Loucy (cell line): ENCODE measurements around the gene APOBEC3A.

Source experiments
- H2AFZ ChIP-seq: fragments of 200-600 bp; sonication (generic); 2 replicates; pipeline ENCODE4 v1.6.0; 2016; ENCODE audit warnings: antibody characterized with exemption, mild to moderate bottlenecking, low read length, moderate library complexity
- H3F3A ChIP-seq: fragments of 200-600 bp; 2 replicates; pipeline ENCODE4 v1.6.0; 2016; ENCODE audit warnings: antibody characterized with exemption, low read depth, mild to moderate bottlenecking
- H3K27me3 ChIP-seq: fragments of 200-600 bp; sonication (generic); 2 replicates; pipeline ENCODE4 v1.6.1; 2014; ENCODE audit warnings: low read length, mild to moderate bottlenecking; ENCODE audit not compliant: insufficient read depth, poor library complexity, severe bottlenecking
- H3K36me3 ChIP-seq: fragments of 200-600 bp; sonication (generic); 2 replicates; pipeline ENCODE4 v1.6.1; 2016; ENCODE audit warnings: low read length; ENCODE audit not compliant: insufficient read depth
- H3K4me1 ChIP-seq: fragments of 200-600 bp; sonication (generic); 2 replicates; pipeline ENCODE4 v1.5.1; 2014; ENCODE audit warnings: low read length, mild to moderate bottlenecking; ENCODE audit not compliant: insufficient read depth, poor library complexity, severe bottlenecking
- H3K4me2 ChIP-seq: fragments of 200-600 bp; sonication (generic); 2 replicates; pipeline ENCODE4 v1.6.0; 2014; ENCODE audit warnings: antibody characterized with exemption, low read length, low read depth, mild to moderate bottlenecking; ENCODE audit not compliant: poor library complexity, severe bottlenecking
- H3K4me3 ChIP-seq: fragments of 200-600 bp; sonication (generic); 2 replicates; pipeline ENCODE4 v1.5.1; 2014; ENCODE audit warnings: low read length, mild to moderate bottlenecking, mixed read lengths; ENCODE audit not compliant: poor library complexity, severe bottlenecking
- H3K79me2 ChIP-seq: fragments of 200-600 bp; sonication (generic); 2 replicates; pipeline ENCODE4 v1.6.1; 2014; ENCODE audit warnings: low read length; ENCODE audit not compliant: insufficient read depth
- H3K9ac ChIP-seq: fragments of 200-600 bp; sonication (generic); 2 replicates; pipeline ENCODE4 v1.6.0; 2014; ENCODE audit warnings: mild to moderate bottlenecking, low read depth, low read length, moderate library complexity; ENCODE audit not compliant: poor library complexity, severe bottlenecking
- H3K9me2 ChIP-seq: fragments of 200-600 bp; sonication (generic); replicated peaks from 2 replicates; pipeline ENCODE4 v1.6.1; 2016; ENCODE audit warnings: low read depth, low read length, mixed read lengths
- H3K9me3 ChIP-seq: fragments of 200-600 bp; sonication (generic); 2 replicates; pipeline ENCODE4 v1.6.1; 2014; ENCODE audit warnings: mild to moderate bottlenecking, antibody characterized with exemption, low read length, low read depth; ENCODE audit not compliant: insufficient read depth
- H4K20me1 ChIP-seq: fragments of 200-600 bp; sonication (generic); 2 replicates; pipeline ENCODE4 v1.6.0; 2014; ENCODE audit warnings: antibody characterized with exemption, low read length, mild to moderate bottlenecking; ENCODE audit not compliant: insufficient read depth, poor library complexity, severe bottlenecking
- CTCF ChIP-seq: fragments of 200-600 bp; sonication (generic); conservative IDR thresholded peaks from 2 replicates; pipeline ENCODE4 v1.5.1; 2014; ENCODE audit warnings: mild to moderate bottlenecking, antibody characterized with exemption, low read length
- EZH2phosphoT487 ChIP-seq: fragments of 200-600 bp; IDR thresholded peaks from 2 replicates; pipeline ENCODE4 v1.6.1; 2018; ENCODE audit warnings: antibody characterized with exemption, mild to moderate bottlenecking, moderate library complexity, borderline replicate concordance

The APOBEC3A gene

GRCh38 chr22:38923463-38924346 is 33.7 kb upstream of the APOBEC3A start:
- H3F3A ChIP-seq, result no peaks in the 10 kb centered on the region
- no peaks in the 10 kb centered on the region for H3K79me2 ChIP-seq
- no peaks in the 10 kb centered on the region for H3K4me1 ChIP-seq
- no peak overlapping the region for H3K4me2 ChIP-seq
- no peak for TF ChIP-seq EZH2phosphoT487
- H3K27me3 ChIP-seq, result no peaks in the 10 kb centered on the region
- no peaks in the 10 kb centered on the region for H4K20me1 ChIP-seq
- no peak overlapping the region for H3K9ac ChIP-seq
- H3K9me2 ChIP-seq, result no peaks in the 10 kb centered on the region
- H2AFZ ChIP-seq, result no peak overlapping the region
- no peak overlapping the region for H3K4me3 ChIP-seq
- no peaks in the 10 kb centered on the region for H3K36me3 ChIP-seq
- H3K9me3 ChIP-seq, result no peaks in the 10 kb centered on the region

- no peaks in the 10 kb centered on the region for H3F3A ChIP-seq
- H3K9me2 ChIP-seq, result no peaks in the 10 kb centered on the region
- no peaks in the 10 kb centered on the region for H3K4me1 ChIP-seq
- H2AFZ ChIP-seq, result no peak overlapping the region
- no peaks in the 10 kb centered on the region for H3K9me3 ChIP-seq
- no peak for TF ChIP-seq CTCF
- TF ChIP-seq EZH2phosphoT487, result no peak
- H4K20me1 ChIP-seq, result no peaks in the 10 kb centered on the region
- no peaks in the 10 kb centered on the region for H3K36me3 ChIP-seq
- no peaks in the 10 kb centered on the region for H3K27me3 ChIP-seq
- H3K9ac ChIP-seq, result no peak overlapping the region
- no peaks in the 10 kb centered on the region for H3K79me2 ChIP-seq
- no peak overlapping the region for H3K4me2 ChIP-seq
- no peak overlapping the region for H3K4me3 ChIP-seq
Observed at GRCh38 chr22:38924347-38924952, 33.0 kb upstream of the APOBEC3A start.

- TF ChIP-seq CTCF (no peak), EZH2phosphoT487 (no peak)
- H4K20me1 ChIP-seq, result no peaks in the 10 kb centered on the region
- no peaks in the 10 kb centered on the region for H3K79me2 ChIP-seq
- no peaks in the 10 kb centered on the region for H3F3A ChIP-seq
- no peak overlapping the region for H3K9ac ChIP-seq
- H2AFZ ChIP-seq, result no peak overlapping the region
- H3K4me1 ChIP-seq, result no peaks in the 10 kb centered on the region
- H3K4me2 ChIP-seq, result no peak overlapping the region
- H3K9me3 ChIP-seq, result no peaks in the 10 kb centered on the region
- H3K9me2 ChIP-seq, result no peaks in the 10 kb centered on the region
- no peaks in the 10 kb centered on the region for H3K27me3 ChIP-seq
- no peaks in the 10 kb centered on the region for H3K36me3 ChIP-seq
- no peak overlapping the region for H3K4me3 ChIP-seq
Observed at GRCh38 chr22:38925571-38926041, 31.8 kb upstream of the APOBEC3A start.
